ENCODE measurements around the gene SND1. TPM values are rescaled to one million over a fixed set of nuclear protein-coding genes. Genes with fewer than 3 reads are reported as not detected.

Gene SND1
- total and polyA plus RNA-seq, 5 experiments from 2014 or later, result 80.1 to 105 (median 86.0) TPM

DNA sequence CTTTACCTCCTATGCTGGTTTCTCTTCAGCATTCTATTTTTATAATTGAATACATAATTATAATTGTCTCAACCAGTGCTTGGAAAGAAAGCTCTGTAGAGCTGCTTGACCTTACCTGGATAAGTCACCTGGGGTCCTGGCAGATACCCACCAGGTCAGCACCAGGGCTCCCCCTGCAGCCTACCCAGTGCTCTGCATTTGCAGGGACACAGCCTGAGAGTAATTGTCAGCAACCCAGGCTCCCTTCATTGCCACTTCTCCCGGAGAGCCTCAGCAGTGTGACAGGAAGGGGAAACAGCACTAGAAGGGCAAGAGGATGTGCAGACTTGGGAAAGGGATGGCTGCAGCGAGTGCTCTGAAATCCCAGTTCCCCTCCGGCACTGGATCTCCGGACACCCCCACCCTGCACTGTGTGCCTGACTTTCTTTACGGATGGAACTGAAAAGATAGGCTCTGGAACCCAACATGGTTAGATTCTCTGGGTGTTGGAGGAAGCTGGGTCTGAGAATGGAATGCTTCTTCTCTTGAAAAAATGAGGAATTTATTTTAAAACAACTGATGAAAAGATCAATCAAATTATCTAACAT is 22.6 kb upstream of the SND1 start:
- peaks cover 0 to 6% (median 1%) of the 10 kb centered on the region in 4 donors for H3K4me1 Mint-ChIP-seq
- H3K4me3 Mint-ChIP-seq, result peak overlapping the region in 1 of 10 donors; percentile 39
- POLR2A ChIA-PET, result no interaction called here
- ATAC-seq, result peak; percentile 70 to 79
- H3K36me3 Mint-ChIP-seq, result no peaks in the 10 kb centered on the region
- peak overlapping the region in 1 of 10 donors; percentile 3 for H3K27ac Mint-ChIP-seq
- peaks cover 13 to 26% (median 19%) of the 10 kb centered on the region in 5 donors for H3K27me3 Mint-ChIP-seq
- peak in 6 of 10 donors; percentile 15 to 70 (median 26) for DNase-seq
- no peaks in the 10 kb centered on the region for H3K9me3 Mint-ChIP-seq

DNA sequence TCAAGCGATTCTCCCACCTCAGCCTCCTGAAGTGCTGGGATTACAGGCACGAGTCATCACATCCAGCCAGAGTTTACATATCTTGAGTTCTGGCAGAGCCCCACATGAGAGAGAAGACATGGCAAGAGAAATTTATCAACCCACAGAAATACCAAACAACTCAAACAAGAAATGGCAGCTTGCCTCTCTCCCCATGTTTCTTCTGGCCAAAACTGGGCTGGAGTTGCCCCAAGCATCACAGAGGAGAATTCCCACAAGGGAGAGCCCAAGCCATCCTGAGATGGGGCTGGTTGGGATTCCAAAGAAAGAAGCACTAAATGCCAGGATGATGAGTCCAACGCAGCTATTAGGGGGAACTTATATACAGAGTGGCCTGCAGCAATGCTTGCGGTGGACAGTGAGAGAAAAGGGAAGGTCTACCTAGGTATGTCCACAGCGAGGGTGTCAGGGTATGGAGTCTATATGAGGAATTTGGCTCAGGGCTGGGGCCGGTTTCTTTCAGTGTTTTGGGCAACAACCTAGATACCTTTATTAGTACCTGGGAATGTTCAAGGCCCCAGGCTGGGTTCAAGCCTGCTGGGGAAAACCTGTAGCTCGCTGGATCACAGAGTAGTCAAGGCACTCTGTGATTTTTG is 19.6 kb upstream of the SND1 start:
- H3K4me1 Mint-ChIP-seq, result peaks cover 0 to 6% (median 1%) of the 10 kb centered on the region in 4 donors
- POLR2A ChIA-PET, result no interaction called here
- DNase-seq, result no peak
- H3K4me3 Mint-ChIP-seq, result no peak overlapping the region
- no peak overlapping the region for H3K27ac Mint-ChIP-seq
- H3K9me3 Mint-ChIP-seq, result no peaks in the 10 kb centered on the region
- H3K36me3 Mint-ChIP-seq, result no peaks in the 10 kb centered on the region
- H3K27me3 Mint-ChIP-seq, result peaks cover 13 to 40% (median 27%) of the 10 kb centered on the region in 5 donors
- ATAC-seq, result no peak

DNA sequence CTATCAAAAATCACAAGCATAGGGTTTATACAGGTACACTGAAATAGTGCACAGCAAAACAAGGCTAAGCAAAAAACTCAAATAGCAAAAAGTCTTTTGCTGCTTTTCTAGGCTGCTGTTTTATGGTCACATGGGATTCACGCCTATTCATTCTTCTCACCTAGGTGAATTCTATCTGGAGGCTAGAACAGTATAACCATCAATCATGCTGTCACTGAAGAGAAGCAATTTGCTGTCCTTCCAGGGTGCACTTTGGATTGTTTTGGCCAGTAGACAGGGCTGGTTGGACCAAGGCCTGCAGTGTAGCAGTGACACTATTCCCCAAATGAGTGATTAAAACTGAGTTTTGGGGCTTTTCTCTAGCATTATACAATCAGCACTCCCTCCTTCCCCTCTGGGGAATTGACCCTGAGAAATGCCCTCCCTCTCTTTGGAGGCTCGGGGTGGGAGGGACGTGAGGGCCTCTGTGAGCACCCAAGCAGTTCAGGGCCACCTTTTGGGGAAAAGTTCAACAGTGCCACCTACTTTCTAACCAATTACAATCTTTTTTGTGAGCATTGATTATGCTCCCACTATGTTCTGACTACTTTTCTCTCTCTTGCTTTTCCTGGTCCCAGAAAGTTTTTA is 16.2 kb upstream of the SND1 start:
- DNase-seq (no peak), ATAC-seq (no peak)
- H3K27me3 Mint-ChIP-seq, result peaks cover 16 to 59% (median 44%) of the 10 kb centered on the region in 5 donors
- H3K4me3 Mint-ChIP-seq, result no peak overlapping the region
- no peak overlapping the region for H3K27ac Mint-ChIP-seq
- POLR2A ChIA-PET, result no interaction called here
- no peaks in the 10 kb centered on the region for H3K36me3 Mint-ChIP-seq
- H3K9me3 Mint-ChIP-seq, result no peaks in the 10 kb centered on the region
- H3K4me1 Mint-ChIP-seq, result no peaks in the 10 kb centered on the region

DNA sequence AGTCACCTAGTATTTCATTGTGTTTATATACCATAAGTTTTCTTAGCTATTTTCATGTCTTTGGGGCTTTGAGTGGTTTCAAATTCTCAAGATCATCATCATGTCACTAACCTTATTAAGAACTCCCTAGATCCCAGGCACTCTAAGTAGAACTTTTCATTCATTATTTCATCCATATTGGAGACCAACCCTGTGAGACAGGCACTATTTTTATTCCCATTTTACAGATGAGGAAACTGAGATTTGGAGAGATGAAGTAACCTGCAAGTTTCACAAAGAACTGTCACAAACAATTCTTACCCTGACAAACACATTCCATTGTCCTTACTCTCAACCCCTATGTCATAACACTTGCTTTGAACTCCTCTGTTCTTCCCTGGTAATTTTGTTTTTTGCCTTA is 13.8 kb upstream of the SND1 start:
- DNase-seq (no peak), ATAC-seq (no peak)
- Mint-ChIP-seq H3K4me1 (no peaks in the 10 kb centered on the region), H3K9me3 (no peaks in the 10 kb centered on the region), H3K4me3 (no peak overlapping the region), H3K27me3 (peaks cover 11 to 45% (median 33%) of the 10 kb centered on the region in 5 donors), H3K27ac (no peak overlapping the region), H3K36me3 (no peaks in the 10 kb centered on the region)
- POLR2A ChIA-PET, result no interaction called here

DNA sequence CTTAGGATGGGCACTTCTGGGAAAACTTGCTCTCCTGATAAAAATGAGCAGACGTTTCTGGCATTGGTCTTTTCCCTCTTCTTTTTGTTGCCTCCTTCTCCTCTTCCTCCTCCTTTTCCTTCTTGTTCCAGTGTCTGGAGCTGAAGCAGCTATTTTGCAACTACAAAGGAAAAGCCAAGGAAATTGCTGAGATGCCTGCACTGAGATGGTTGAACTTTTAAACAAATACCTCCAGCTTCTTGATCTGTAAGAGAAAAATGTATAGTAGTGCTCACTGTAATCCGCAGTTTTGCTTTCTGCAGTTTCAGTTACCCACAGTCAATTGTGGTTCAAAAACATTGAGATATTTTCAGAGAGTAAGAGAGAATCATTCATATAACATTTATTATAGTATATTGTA is 7.5 kb upstream of the SND1 start:
- no peak overlapping the region for H3K4me3 Mint-ChIP-seq
- no peaks in the 10 kb centered on the region for H3K9me3 Mint-ChIP-seq
- POLR2A ChIA-PET, result no interaction called here
- peaks cover 0 to 10% (median 10%) of the 10 kb centered on the region in 5 donors for H3K27me3 Mint-ChIP-seq
- no peaks in the 10 kb centered on the region for H3K4me1 Mint-ChIP-seq
- H3K27ac Mint-ChIP-seq, result no peak overlapping the region
- ATAC-seq, result no peak
- H3K36me3 Mint-ChIP-seq, result no peaks in the 10 kb centered on the region
- no peak for DNase-seq

DNA sequence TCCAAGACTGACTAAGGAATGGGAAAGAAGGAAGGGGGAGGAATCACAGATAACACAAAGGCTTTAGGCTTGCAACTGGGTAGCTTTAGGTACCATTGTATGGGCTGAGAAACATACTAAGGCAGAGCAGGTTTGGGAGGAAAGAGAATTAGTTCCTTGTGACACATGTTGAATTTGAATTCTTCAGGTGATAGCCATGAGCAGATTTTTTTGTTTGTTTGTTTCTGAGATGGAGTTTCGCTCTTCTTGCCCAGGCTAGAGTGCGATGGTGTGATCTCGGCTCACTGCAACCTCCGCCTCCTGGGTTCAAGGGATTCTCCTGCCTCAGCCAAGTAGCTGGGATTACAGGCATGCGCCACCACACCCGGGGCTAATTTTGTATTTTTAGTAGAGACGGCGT is 4.4 kb upstream of the SND1 start:
- no peak for ATAC-seq
- H3K36me3 Mint-ChIP-seq, result no peaks in the 10 kb centered on the region
- POLR2A ChIA-PET, result no interaction called here

DNA sequence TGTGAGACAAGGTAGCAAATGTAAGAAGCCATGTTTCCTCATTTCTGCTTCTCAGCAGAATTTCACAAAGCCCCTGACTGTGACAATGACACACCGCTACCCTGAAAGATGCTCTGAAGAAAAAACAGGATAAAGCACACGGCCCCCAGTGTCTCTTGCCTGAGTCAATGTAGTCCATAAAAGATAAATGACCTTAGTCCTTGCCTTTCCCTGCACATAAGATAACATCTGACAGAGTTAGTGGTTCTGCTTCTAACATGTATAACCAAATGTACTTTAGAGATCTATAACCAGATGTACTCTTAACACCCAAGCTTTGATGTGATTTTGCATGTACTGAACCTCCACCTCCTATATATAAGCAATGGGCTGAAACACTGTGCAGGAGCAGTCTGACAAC is 3.0 kb upstream of the SND1 start:
- Mint-ChIP-seq H3K27me3 (no peaks in the 10 kb centered on the region), H3K36me3 (no peaks in the 10 kb centered on the region), H3K4me1 (peaks cover 13 to 31% (median 19%) of the 10 kb centered on the region in 4 donors), H3K27ac (no peak overlapping the region), H3K4me3 (no peak overlapping the region), H3K9me3 (no peaks in the 10 kb centered on the region)
- POLR2A ChIA-PET, result interaction anchor here (1.2 kb wide), 1 partner anchor 257 kb away, joined by 3 read pairs; the partner anchor contains the start of gene ZNF800
- no peak for DNase-seq
- ATAC-seq, result no peak

More for the DNA sequence above, 4.4 kb upstream of the SND1 start:
- no peak for DNase-seq
- H3K27me3 Mint-ChIP-seq, result no peaks in the 10 kb centered on the region
- H3K4me3 Mint-ChIP-seq, result no peak overlapping the region
- H3K9me3 Mint-ChIP-seq, result no peaks in the 10 kb centered on the region
- no peak overlapping the region for H3K27ac Mint-ChIP-seq
- H3K4me1 Mint-ChIP-seq, result peaks cover 3 to 17% (median 7%) of the 10 kb centered on the region in 4 donors

DNA sequence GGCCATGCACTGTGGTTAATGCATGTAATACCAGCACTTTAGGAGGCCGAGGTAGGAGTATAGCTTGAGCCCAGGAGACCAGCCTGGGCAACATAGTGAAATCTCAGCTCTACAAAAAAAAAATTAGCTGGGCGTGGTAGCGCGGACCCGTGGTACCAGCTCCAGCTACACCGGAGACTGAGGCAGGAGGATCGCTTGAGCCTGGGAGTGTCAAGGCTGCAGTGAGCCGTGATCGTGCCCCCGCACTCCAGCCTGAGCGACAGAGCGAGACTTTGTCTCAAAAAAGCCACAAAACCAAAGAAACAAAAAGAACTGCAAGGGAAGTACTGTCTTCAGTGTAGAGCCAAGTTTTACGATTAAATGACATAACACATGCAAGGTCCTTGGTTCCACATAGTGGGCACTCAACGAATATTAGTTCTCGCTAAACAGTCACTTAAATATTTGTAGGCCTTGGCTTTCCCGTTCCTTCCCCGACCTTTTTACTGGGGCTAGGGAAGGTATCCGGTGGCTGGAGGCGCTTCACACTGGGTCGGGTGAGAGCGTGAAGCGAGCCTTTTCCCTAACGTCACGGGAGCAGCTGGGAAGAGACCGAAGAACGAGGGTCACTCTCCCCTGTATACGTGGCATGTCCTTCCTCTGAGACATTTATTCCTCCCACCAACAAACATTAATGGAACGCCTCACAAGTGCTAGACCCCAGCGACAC is 993 bp upstream of the SND1 start:
- Mint-ChIP-seq H3K27ac (peak overlapping the region in 8 of 10 donors; percentile 96 to 100 (median 98)), H3K4me1 (peaks cover 27 to 51% (median 39%) of the 10 kb centered on the region in 4 donors), H3K36me3 (peaks cover 0 to 11% (median 7%) of the 10 kb centered on the region in 3 donors), H3K4me3 (peak overlapping the region in 7 of 10 donors; percentile 97 to 99 (median 98)), H3K9me3 (no peaks in the 10 kb centered on the region), H3K27me3 (no peaks in the 10 kb centered on the region)
- peak in 1 of 2 donors; percentile 1 for ATAC-seq
- DNase-seq, result peak in 5 of 10 donors; percentile 1 to 41 (median 10)
- POLR2A ChIA-PET, result interaction anchor here (0.6 to 1.2 kb wide), 5 partner anchors 18 to 259 kb away, joined by 3 to 9 read pairs (median 6); partner anchors contain the start of genes ARF5, GCC1 and ZNF800

DNA sequence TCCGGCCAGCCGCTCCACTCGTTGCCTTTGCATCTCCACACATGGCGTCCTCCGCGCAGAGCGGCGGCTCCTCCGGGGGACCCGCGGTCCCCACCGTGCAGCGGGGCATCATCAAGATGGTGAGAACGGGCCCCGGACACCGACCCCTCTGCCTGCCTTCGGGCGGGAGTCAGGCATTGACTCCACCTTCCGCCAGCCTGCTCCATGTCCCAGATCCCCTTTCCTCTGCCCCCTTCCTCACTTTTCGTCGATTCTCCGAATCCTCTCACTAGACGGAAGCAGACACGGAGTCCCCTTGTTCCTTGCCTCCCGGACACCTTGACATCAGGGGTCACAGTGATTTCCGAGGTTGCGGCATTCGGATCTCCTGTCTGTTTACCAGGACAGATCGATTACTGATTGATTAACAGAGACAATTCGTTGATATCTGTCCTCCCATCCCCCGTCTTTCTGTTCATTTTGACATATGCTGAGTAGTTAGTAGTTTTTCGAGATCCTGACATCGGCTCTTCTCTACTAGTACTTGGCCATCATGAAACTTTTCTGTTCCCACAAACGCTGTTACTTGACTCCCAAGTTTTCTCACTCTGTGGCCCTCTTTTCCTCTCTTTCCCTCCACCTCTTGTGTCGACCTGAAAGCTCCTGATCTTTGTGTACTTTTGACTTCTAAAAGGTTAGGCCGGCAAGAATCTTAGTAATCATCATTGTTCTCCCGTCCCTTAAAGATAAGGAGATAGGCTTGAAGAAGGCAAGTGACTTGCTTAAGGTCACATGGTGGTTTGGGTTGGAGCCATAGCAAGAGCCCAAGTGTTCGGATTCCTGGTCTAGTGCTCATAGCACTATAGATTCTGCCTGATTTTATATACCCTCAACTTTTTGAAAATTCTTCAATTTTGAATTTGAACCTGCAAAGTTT is 597 bp downstream of the SND1 start:
- POLR2A ChIA-PET, result interaction anchor here (1.1 kb wide), 1 partner anchor 261 kb away, joined by 7 read pairs; the partner anchor contains the start of gene ZNF800
- peaks cover 0 to 17% (median 12%) of the 10 kb centered on the region in 3 donors for H3K36me3 Mint-ChIP-seq
- DNase-seq (no peak), ATAC-seq (peak; percentile 33 to 34)
- H3K4me1 Mint-ChIP-seq, result peaks cover 27 to 60% (median 52%) of the 10 kb centered on the region in 4 donors
- peak overlapping the region in 7 of 10 donors; percentile 97 to 99 (median 98) for H3K4me3 Mint-ChIP-seq
- H3K9me3 Mint-ChIP-seq, result no peaks in the 10 kb centered on the region
- H3K27me3 Mint-ChIP-seq, result no peaks in the 10 kb centered on the region
- H3K27ac Mint-ChIP-seq, result peak overlapping the region in 8 of 10 donors; percentile 96 to 100 (median 98)

DNA sequence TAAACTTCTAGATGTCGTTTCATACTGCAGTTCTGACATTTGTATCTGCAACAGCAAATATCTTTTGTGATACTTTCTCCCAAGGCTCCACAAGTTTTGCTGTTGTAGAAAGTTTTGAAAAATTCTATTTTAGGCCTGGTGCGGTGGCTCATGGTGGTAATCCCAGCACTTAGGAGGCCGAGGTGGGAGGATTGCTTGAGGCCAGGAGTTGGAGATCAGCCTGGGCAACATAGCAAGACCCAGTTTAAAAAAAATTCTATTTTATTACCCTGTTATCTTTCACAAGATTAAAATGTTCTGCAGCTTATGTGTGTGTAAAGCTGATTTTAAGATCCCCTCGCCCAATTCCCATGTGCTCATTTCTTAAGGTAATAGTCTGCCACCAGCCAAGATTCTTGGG is 1.4 kb downstream of the SND1 start:
- Mint-ChIP-seq H3K4me3 (peak overlapping the region in 7 of 10 donors; percentile 97 to 99 (median 98)), H3K9me3 (no peaks in the 10 kb centered on the region), H3K27ac (peak overlapping the region in 2 of 10 donors; percentile 13 to 16), H3K36me3 (peaks cover 0 to 23% (median 12%) of the 10 kb centered on the region in 3 donors), H3K4me1 (peaks cover 27 to 64% (median 57%) of the 10 kb centered on the region in 4 donors), H3K27me3 (no peaks in the 10 kb centered on the region)
- DNase-seq (no peak), ATAC-seq (no peak)
- POLR2A ChIA-PET, result no interaction called here

DNA sequence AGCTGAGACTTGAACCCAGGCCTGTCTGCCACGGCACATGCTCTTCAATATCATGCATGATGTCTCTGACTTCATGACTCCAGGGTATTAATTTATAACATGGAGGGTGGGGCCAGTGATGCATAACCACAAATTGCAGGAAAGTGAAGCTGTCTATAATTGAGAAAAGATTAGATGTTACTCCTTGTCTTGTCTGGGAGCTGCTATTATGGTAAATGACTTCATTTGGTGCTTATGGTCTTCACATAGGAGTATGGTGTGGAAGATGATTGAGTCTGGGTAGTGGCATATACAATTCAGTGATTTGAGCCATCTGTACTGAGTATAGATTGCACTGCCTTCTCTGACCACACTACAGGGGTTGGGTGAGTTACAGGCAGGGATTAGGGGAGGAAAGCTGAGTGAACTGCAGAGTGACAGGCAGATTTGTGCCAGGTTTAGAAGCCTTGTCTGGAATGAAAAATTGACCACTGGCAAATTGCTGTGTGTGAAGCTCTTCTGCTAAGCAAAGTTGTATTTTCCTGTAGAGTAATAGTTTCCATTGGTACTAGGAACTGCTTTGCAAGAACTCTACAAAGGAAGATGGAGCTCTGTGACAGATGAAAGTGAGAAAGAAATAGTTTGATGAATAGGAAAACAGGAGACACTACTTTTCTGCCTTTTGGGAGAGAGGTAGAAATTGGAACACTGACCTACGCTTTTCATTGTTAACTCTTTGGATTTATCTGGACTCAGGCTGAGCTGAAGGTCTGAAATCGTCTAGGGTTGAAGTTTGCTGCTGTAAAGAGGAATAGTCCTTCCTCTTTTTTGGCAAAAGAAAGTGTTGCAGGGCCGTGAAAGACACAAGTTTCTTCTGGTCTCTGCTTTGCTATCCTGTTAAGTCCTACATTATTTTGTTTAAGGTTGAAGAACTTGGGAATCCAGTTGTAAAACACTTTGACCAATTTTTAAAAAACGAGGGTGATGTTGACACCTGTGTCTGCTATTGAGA is 2.7 kb downstream of the SND1 start:
- POLR2A ChIA-PET, result interaction anchor here (0.9 kb wide), 1 partner anchor 9 kb away, joined by 3 read pairs; no protein-coding TSS in a partner anchor
- Mint-ChIP-seq H3K9me3 (no peaks in the 10 kb centered on the region), H3K4me1 (peaks cover 32 to 76% (median 68%) of the 10 kb centered on the region in 4 donors), H3K36me3 (peaks cover 0 to 34% (median 12%) of the 10 kb centered on the region in 3 donors), H3K27me3 (no peaks in the 10 kb centered on the region), H3K4me3 (peak overlapping the region in 7 of 10 donors; percentile 5 to 98 (median 48)), H3K27ac (peak overlapping the region in 4 of 10 donors; percentile 11 to 69 (median 41))
- ATAC-seq (no peak), DNase-seq (no peak)

All from naive thymus-derived CD8-positive, alpha-beta T cell (primary cell).